Measurements from ENCODE around the gene GABRB1. TPM values are rescaled to one million over a fixed set of nuclear protein-coding genes. Genes with fewer than 3 reads are reported as not detected.

GABRB1 gene
- total and polyA plus RNA-seq, 2 donors (not counting 1 experiment from before 2014, with no cell fraction given): not detected

DNA sequence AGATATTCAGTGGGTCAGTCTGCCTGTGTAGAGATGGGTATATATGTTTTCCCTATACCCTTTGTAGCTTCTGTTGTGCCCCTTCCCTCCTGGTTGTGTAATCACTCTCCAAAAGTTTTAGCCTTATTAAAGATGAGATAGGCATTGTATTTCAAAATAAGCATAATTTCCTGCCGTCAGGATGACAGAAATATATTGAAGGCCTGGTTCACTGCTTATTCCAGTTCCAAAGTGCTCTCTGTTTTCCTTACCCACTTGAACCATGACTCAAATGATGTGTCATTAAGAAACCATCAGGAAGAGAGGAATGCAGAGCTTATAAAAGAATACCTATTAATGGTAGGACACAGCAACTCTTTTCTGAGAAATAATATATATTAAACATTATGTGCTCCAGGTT, 178.5 kb downstream of the GABRB1 start:
- Histone ChIP-seq H3K9ac (ENCODE audit: low read length) (no peak overlapping the region), H3K27me3 (replicated peaks in 1 of 4; ENCODE audit: control extremely low read depth in 1 of 4, control insufficient read depth in 3 of 4, insufficient read depth in 4 of 4, low read length in 3 of 4) (no peaks in the 10 kb centered on the region), H3K79me2 (ENCODE audit: control insufficient read depth, insufficient read depth, low read length) (no peaks in the 10 kb centered on the region), H2AFZ (ENCODE audit: insufficient read depth, low read depth, low read length, poor library complexity, severe bottlenecking) (no peak overlapping the region), H3K27ac (ENCODE audit: low read length in 2 of 2) (no peak overlapping the region), H3K4me3 (ENCODE audit: control extremely low read depth in 1 of 5, extremely low read depth in 1 of 5, insufficient read depth in 1 of 5, low read depth in 2 of 5, low read length in 4 of 5) (no peak overlapping the region), H3K4me2 (replicated peaks; ENCODE audit: low read depth, low read length, poor library complexity, severe bottlenecking) (no peak overlapping the region), H4K20me1 (ENCODE audit: control insufficient read depth, insufficient read depth, low read length, poor library complexity, severe bottlenecking) (no peaks in the 10 kb centered on the region), H3K36me3 (replicated peaks in 1 of 2; ENCODE audit: control extremely low read depth in 1 of 2, control insufficient read depth in 1 of 2, extremely low read depth in 1 of 2, insufficient read depth in 2 of 2, low read length in 1 of 2) (no peaks in the 10 kb centered on the region), H3K4me1 (ENCODE audit: control insufficient read depth in 2 of 2, insufficient read depth in 2 of 2, low read length in 2 of 2) (no peaks in the 10 kb centered on the region), H3K9me3 (ENCODE audit: control extremely low read depth in 1 of 3, control insufficient read depth in 2 of 3, insufficient read depth in 1 of 3, low read length in 2 of 3) (no peaks in the 10 kb centered on the region)
- ChIA-PET CTCF (no interaction called here), POLR2A (no interaction called here)
- TF ChIP-seq, protein P1, sequence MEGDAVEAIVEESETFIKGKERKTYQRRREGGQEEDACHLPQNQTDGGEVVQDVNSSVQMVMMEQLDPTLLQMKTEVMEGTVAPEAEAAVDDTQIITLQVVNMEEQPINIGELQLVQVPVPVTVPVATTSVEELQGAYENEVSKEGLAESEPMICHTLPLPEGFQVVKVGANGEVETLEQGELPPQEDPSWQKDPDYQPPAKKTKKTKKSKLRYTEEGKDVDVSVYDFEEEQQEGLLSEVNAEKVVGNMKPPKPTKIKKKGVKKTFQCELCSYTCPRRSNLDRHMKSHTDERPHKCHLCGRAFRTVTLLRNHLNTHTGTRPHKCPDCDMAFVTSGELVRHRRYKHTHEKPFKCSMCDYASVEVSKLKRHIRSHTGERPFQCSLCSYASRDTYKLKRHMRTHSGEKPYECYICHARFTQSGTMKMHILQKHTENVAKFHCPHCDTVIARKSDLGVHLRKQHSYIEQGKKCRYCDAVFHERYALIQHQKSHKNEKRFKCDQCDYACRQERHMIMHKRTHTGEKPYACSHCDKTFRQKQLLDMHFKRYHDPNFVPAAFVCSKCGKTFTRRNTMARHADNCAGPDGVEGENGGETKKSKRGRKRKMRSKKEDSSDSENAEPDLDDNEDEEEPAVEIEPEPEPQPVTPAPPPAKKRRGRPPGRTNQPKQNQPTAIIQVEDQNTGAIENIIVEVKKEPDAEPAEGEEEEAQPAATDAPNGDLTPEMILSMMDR (IDR thresholded peaks at IDR 0.05): no peak
- no peak for TF ChIP-seq EZH2 (IDR thresholded peaks at IDR 0.05; ENCODE audit: borderline replicate concordance, insufficient read depth, low read depth, low read length, poor library complexity, severe bottlenecking)
- no peak overlapping the region for H3K27ac Mint-ChIP-seq
- peaks cover 2% of the 10 kb centered on the region for H3K27me3 Mint-ChIP-seq
- H3K4me1 Mint-ChIP-seq: no peaks in the 10 kb centered on the region
- intact Hi-C loops (cut with micrococcal nuclease): no loop called here
- no CpG with 5 or more reads among the region's 1 CpG for WGBS (ENCODE audit: insufficient coverage)
- ATAC-seq (ENCODE audit: low read depth) (no peak), DNase-seq (no peak)
- H3K4me3 Mint-ChIP-seq: no peak overlapping the region
- no peaks in the 10 kb centered on the region for H3K9me3 Mint-ChIP-seq (ENCODE audit: insufficient read depth)

DNA sequence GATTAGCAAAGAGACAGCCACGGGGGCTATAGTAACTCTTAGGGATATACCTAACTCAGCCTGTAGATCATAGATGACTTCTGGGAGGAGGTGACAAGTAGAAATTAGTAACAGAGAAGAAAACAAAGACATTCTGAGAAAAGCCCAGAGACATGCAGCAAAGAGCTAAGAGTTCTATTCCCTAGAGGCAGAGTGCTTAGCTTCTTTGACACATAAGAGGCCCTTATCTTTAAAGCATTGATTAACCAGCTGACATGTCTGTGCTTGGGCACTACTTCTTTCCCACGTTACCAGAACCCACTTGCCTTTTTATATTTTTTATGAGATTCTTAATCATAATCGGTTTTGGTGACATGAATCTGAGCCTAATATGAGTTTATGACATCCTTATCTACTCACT, 179.5 kb downstream of the GABRB1 start:
- Mint-ChIP-seq H3K27me3 (no peaks in the 10 kb centered on the region), H3K27ac (no peak overlapping the region), H3K9me3 (ENCODE audit: insufficient read depth) (no peaks in the 10 kb centered on the region), H3K4me3 (no peak overlapping the region), H3K4me1 (no peaks in the 10 kb centered on the region)
- intact Hi-C loops (cut with micrococcal nuclease): no loop called here
- TF ChIP-seq, protein P1 (IDR thresholded peaks at IDR 0.05): no peak
- TF ChIP-seq EZH2 (IDR thresholded peaks at IDR 0.05; ENCODE audit: borderline replicate concordance, insufficient read depth, low read depth, low read length, poor library complexity, severe bottlenecking): no peak
- no peak for ATAC-seq (ENCODE audit: low read depth)
- CTCF ChIA-PET: no interaction called here
- H2AFZ ChIP-seq (ENCODE audit: insufficient read depth, low read depth, low read length, poor library complexity, severe bottlenecking): no peak overlapping the region
- H3K4me3 ChIP-seq (ENCODE audit: control extremely low read depth in 1 of 5, extremely low read depth in 1 of 5, insufficient read depth in 1 of 5, low read depth in 2 of 5, low read length in 4 of 5): no peak overlapping the region
- WGBS (ENCODE audit: insufficient coverage): 80% methylated on average over 1 of the region's 3 CpGs
- no peaks in the 10 kb centered on the region for H3K79me2 ChIP-seq (ENCODE audit: control insufficient read depth, insufficient read depth, low read length)
- H3K4me1 ChIP-seq (ENCODE audit: control insufficient read depth in 2 of 2, insufficient read depth in 2 of 2, low read length in 2 of 2): no peaks in the 10 kb centered on the region
- H3K9ac ChIP-seq (ENCODE audit: low read length): no peak overlapping the region
- no peaks in the 10 kb centered on the region for H3K9me3 ChIP-seq (ENCODE audit: control extremely low read depth in 1 of 3, control insufficient read depth in 2 of 3, insufficient read depth in 1 of 3, low read length in 2 of 3)
- no peaks in the 10 kb centered on the region for H3K36me3 ChIP-seq (replicated peaks in 1 of 2; ENCODE audit: control extremely low read depth in 1 of 2, control insufficient read depth in 1 of 2, extremely low read depth in 1 of 2, insufficient read depth in 2 of 2, low read length in 1 of 2)
- no peak overlapping the region for H3K27ac ChIP-seq (ENCODE audit: low read length in 2 of 2)
- no peak overlapping the region for H3K4me2 ChIP-seq (replicated peaks; ENCODE audit: low read depth, low read length, poor library complexity, severe bottlenecking)
- no peaks in the 10 kb centered on the region for H4K20me1 ChIP-seq (ENCODE audit: control insufficient read depth, insufficient read depth, low read length, poor library complexity, severe bottlenecking)
- POLR2A ChIA-PET: interaction anchor here (0.6 kb wide), 1 partner anchor 274 kb away, joined by 3 read pairs; the partner anchor contains the start of gene ATP10D
- DNase-seq: no peak
- no peaks in the 10 kb centered on the region for H3K27me3 ChIP-seq (replicated peaks in 1 of 4; ENCODE audit: control extremely low read depth in 1 of 4, control insufficient read depth in 3 of 4, insufficient read depth in 4 of 4, low read length in 3 of 4)

All from B cell (primary cell).